GM19455 (cell line): ENCODE measurements around the gene PITPNM2.
"Not testable (repeated sequence)": the region's sequence is repeated elsewhere in the genome, so short reads cannot be mapped to it uniquely, and the experiment has no call there.

Experiments used
- ATAC-seq: cut with Tn5 transposase; IDR thresholded peaks from one replicate; pipeline ENCODE4 v1.9.1; 2021; ENCODE audit not compliant: unreplicated experiment

Gene PITPNM2

GRCh38 chr12:123121670-123122069, 29.2 kb downstream of the PITPNM2 start:
- ATAC-seq, result no peak

- no peak for ATAC-seq
Measured at GRCh38 chr12:123120452-123121166, 30.3 kb downstream of the PITPNM2 start.

- peak; percentile 82 for ATAC-seq
Measured at GRCh38 chr12:123119808-123120207, 31.1 kb downstream of the PITPNM2 start.

GRCh38 chr12:123118497-123118896, 32.4 kb downstream of the PITPNM2 start:
- ATAC-seq, result no peak

GRCh38 chr12:123115409-123116121, 35.3 kb downstream of the PITPNM2 start:
- no peak for ATAC-seq

GRCh38 chr12:123114304-123115083, 36.4 kb downstream of the PITPNM2 start:
- no peak for ATAC-seq

GRCh38 chr12:123113026-123113425, 37.9 kb downstream of the PITPNM2 start:
- ATAC-seq, result no peak

- no peak for ATAC-seq
Measured at GRCh38 chr12:123111498-123112165, 39.3 kb downstream of the PITPNM2 start.

- ATAC-seq, result no peak
Measured at GRCh38 chr12:123109319-123109772, 41.5 kb downstream of the PITPNM2 start.

- ATAC-seq, result no peak
Measured at GRCh38 chr12:123108682-123109066, 42.2 kb downstream of the PITPNM2 start.

GRCh38 chr12:123107926-123108681, 42.8 kb downstream of the PITPNM2 start:
- ATAC-seq, result no peak

GRCh38 chr12:123106640-123107359, 44.1 kb downstream of the PITPNM2 start:
- no peak for ATAC-seq

- ATAC-seq, result no peak
Measured at GRCh38 chr12:123105211-123105826, 45.6 kb downstream of the PITPNM2 start.

GRCh38 chr12:123104809-123105208, 46.1 kb downstream of the PITPNM2 start:
- ATAC-seq, result no peak

- not testable (repeated sequence) for ATAC-seq
Measured at GRCh38 chr12:123104094-123104493, 46.8 kb downstream of the PITPNM2 start.

GRCh38 chr12:123102781-123103503, 47.9 kb downstream of the PITPNM2 start:
- ATAC-seq, result no peak

GRCh38 chr12:123102366-123102765, 48.5 kb downstream of the PITPNM2 start:
- no peak for ATAC-seq

GRCh38 chr12:123101526-123101925, 49.4 kb downstream of the PITPNM2 start:
- ATAC-seq, result no peak
